H1 (cell line): ENCODE data around the gene YY1AP1. TPM values are rescaled to one million over a fixed set of nuclear protein-coding genes. Genes with fewer than 3 reads are reported as not detected.

Experiments
- ATF2 ChIP-seq: IDR thresholded peaks from 2 replicates; pipeline ENCODE4 v1.6.1; 2012; ENCODE audit warnings: low read length, inconsistent platforms
- MAFK ChIP-seq: IDR thresholded peaks from 2 replicates; pipeline ENCODE4 v1.6.1; 2012; ENCODE audit warnings: low read depth, mild to moderate bottlenecking, improper control_type of control experiment, low read length
- polyA plus RNA-seq, 7 experiments: library from polyadenylated mRNA; depleted of rRNA in 3 of 7; stranded (reverse) in 5 of 7; unstranded in 2 of 7; fragments of >200 nt in 5 of 7; fragments of 200-250 nt in 2 of 7; gene quantifications; 1 replicate in 5 of 7; 2 replicates in 1 of 7; 4 replicates in 1 of 7; pipeline versions ENCODE4 v1.2.1 to v1.2.3, GENCODE V29; 2011 to 2013; ENCODE audit warnings: missing spikeins in 2 of 7, mixed read lengths in 2 of 7
- total RNA-seq: library from RNA; stranded (reverse); fragmentation: NEBNext Ultra II Directional; extraction: Animal tissue kit (Norgen Biotek cat#: 25700); gene quantifications from 2 replicates; pipeline ENCODE4 v1.2.1, GENCODE V29; 2021

The YY1AP1 gene
- total and polyA plus RNA-seq, 2 of the 8 experiments (the other 6 are each of a cell fraction or from before 2014, with no cell fraction given) = 44.2 to 48.6 TPM

GRCh38 chr1:155643230-155643629 lies 45.3 kb downstream of the YY1AP1 start (continued):
- TF ChIP-seq ATF2 (no peak), MAFK (no peak)
- TF ChIP-seq, all 59 proteins: peak for 0
